Common myeloid progenitor, CD34-positive (primary cell): ENCODE measurements around the gene KNL1.

Experiments used
- CTCF ChIA-PET: fragments of 350-600 bp; sonication (Branson Sonifier 250); formaldehyde crosslinking; loops from one replicate; lab custom pipeline; 2021; ENCODE audit warnings: antibody characterized with exemption; lab: Charles Lee
- POLR2A ChIA-PET: fragments of 350-600 bp; sonication (Branson Sonifier 250); formaldehyde crosslinking; loops from one replicate; lab custom pipeline; 2021; ENCODE audit warnings: antibody characterized with exemption; lab: Charles Lee
- DNase-seq, 3 donors: peaks; one replicate each; pipeline versions ENCODE4 v3.0.0 to v3.0.0-alpha.2; 2013
- H3K27ac ChIP-seq, 2 experiments: 1 replicate in 1 of 2; 2 replicates in 1 of 2; pipeline ENCODE4 v1.7.0; 2013; ENCODE audit warnings: inconsistent platforms in 2 of 2, low read length in 2 of 2, mild to moderate bottlenecking in 2 of 2, low read depth in 1 of 2, moderate library complexity in 1 of 2; ENCODE audit not compliant: severe bottlenecking in 2 of 2, insufficient read depth in 1 of 2, poor library complexity in 1 of 2
- H3K27me3 ChIP-seq, 5 experiments: replicated peaks in 2 of 5; 1 replicate in 3 of 5; 2 replicates in 2 of 5; pipeline versions ENCODE4 v1.6.1 to v1.7.0; 2013; ENCODE audit warnings: low read length in 4 of 5, mild to moderate bottlenecking in 2 of 5, moderate library complexity in 2 of 5, inconsistent platforms in 1 of 5; ENCODE audit not compliant: insufficient read depth in 5 of 5, control insufficient read depth in 4 of 5
- H3K36me3 ChIP-seq, 4 experiments: 1 replicate in 2 of 4; 2 replicates in 2 of 4; pipeline versions ENCODE4 v1.6.1 to v1.7.0; 2013; ENCODE audit warnings: low read length in 3 of 4, control low read depth in 1 of 4, mild to moderate bottlenecking in 1 of 4; ENCODE audit not compliant: control insufficient read depth in 4 of 4, insufficient read depth in 4 of 4
- H3K4me1 ChIP-seq, 4 experiments: 1 replicate in 3 of 4; 2 replicates in 1 of 4; pipeline versions ENCODE4 v1.6.1 to v1.7.1; 2013; ENCODE audit warnings: low read length in 3 of 4, mild to moderate bottlenecking in 3 of 4, control low read depth in 1 of 4, inconsistent platforms in 1 of 4, moderate library complexity in 1 of 4; ENCODE audit not compliant: control insufficient read depth in 4 of 4, insufficient read depth in 4 of 4; ENCODE audit errors: control extremely low read depth in 1 of 4
- H3K4me3 ChIP-seq, 7 experiments: 1 replicate in 4 of 7; 2 replicates in 3 of 7; pipeline versions ENCODE4 v1.5.1 to v1.7.0; 2013; ENCODE audit warnings: mild to moderate bottlenecking in 7 of 7, low read length in 6 of 7, moderate library complexity in 6 of 7, inconsistent platforms in 2 of 7, low read depth in 2 of 7, control low read depth in 1 of 7; ENCODE audit not compliant: insufficient read depth in 4 of 7, control insufficient read depth in 1 of 7; ENCODE audit errors: extremely low read depth in 1 of 7
- H3K9me3 ChIP-seq, 5 experiments: 1 replicate in 4 of 5; 2 replicates in 1 of 5; pipeline versions ENCODE4 v1.6.1 to v1.7.1; 2013; ENCODE audit warnings: low read length in 4 of 5, mild to moderate bottlenecking in 2 of 5, inconsistent platforms in 1 of 5, low read depth in 1 of 5, moderate library complexity in 1 of 5; ENCODE audit not compliant: control insufficient read depth in 4 of 5, insufficient read depth in 2 of 5; ENCODE audit errors: control extremely low read depth in 1 of 5
- WGBS: methylation state at CpG from one replicate; pipeline ENCODE4 v1.1.5; 2013; ENCODE audit not compliant: insufficient coverage; 5-methylcytosine and 5-hydroxymethylcytosine counted together

The KNL1 gene

GRCh38 chr15:40554161-40554525, 39.9 kb upstream of the KNL1 start:
- Histone ChIP-seq H3K27me3 (no peaks in the 10 kb centered on the region), H3K9me3 (no peaks in the 10 kb centered on the region), H3K4me3 (no peak overlapping the region), H3K4me1 (no peaks in the 10 kb centered on the region), H3K27ac (no peak overlapping the region), H3K36me3 (peaks cover 4 to 45% (median 27%) of the 10 kb centered on the region in 4 experiments)
- ChIA-PET CTCF (no interaction called here), POLR2A (no interaction called here)
- no peak for DNase-seq
- WGBS: 100% methylated on average over 2 of the region's 4 CpGs

GRCh38 chr15:40555876-40556275, 38.2 kb upstream of the KNL1 start:
- no peaks in the 10 kb centered on the region for H3K9me3 ChIP-seq
- H3K4me1 ChIP-seq: no peaks in the 10 kb centered on the region
- no peak overlapping the region for H3K27ac ChIP-seq
- CTCF ChIA-PET: no interaction called here
- DNase-seq: no peak
- no peak overlapping the region for H3K4me3 ChIP-seq
- no peaks in the 10 kb centered on the region for H3K27me3 ChIP-seq
- H3K36me3 ChIP-seq: peaks cover 4 to 30% (median 20%) of the 10 kb centered on the region in 4 experiments
- POLR2A ChIA-PET: no interaction called here
- 95% methylated on average over 2 of the region's 2 CpGs for WGBS

GRCh38 chr15:40558952-40559742, 34.9 kb upstream of the KNL1 start:
- Histone ChIP-seq H3K36me3 (peaks cover 4 to 22% (median 20%) of the 10 kb centered on the region in 4 experiments), H3K27me3 (no peaks in the 10 kb centered on the region), H3K9me3 (no peaks in the 10 kb centered on the region), H3K27ac (no peak overlapping the region), H3K4me1 (peaks cover 2 to 7% (median 4%) of the 10 kb centered on the region in 4 experiments), H3K4me3 (no peak overlapping the region)
- 87% methylated on average over 4 of the region's 6 CpGs for WGBS
- CTCF ChIA-PET: interaction anchor here (0.9 to 1.0 kb wide), 2 partner anchors 23 to 30 kb away, joined by 3 to 4 read pairs; no protein-coding TSS in a partner anchor
- DNase-seq: peak; percentile 57 to 80 (median 60)
- POLR2A ChIA-PET: no interaction called here

- ChIA-PET CTCF (no interaction called here), POLR2A (no interaction called here)
- H3K27me3 ChIP-seq: no peaks in the 10 kb centered on the region
- H3K27ac ChIP-seq: no peak overlapping the region
- DNase-seq: no peak
- no peaks in the 10 kb centered on the region for H3K9me3 ChIP-seq
- H3K36me3 ChIP-seq: peaks cover 0 to 11% (median 6%) of the 10 kb centered on the region in 4 experiments
- H3K4me3 ChIP-seq: no peak overlapping the region
- peaks cover 4 to 23% (median 12%) of the 10 kb centered on the region in 4 experiments for H3K4me1 ChIP-seq
- 100% methylated on average over 2 of the region's 2 CpGs for WGBS
Measured at GRCh38 chr15:40562691-40563090, 31.4 kb upstream of the KNL1 start.

- no peak overlapping the region for H3K4me3 ChIP-seq
- ChIA-PET POLR2A (no interaction called here), CTCF (no interaction called here)
Measured at GRCh38 chr15:40563426-40563825, 30.6 kb upstream of the KNL1 start.

DNA sequence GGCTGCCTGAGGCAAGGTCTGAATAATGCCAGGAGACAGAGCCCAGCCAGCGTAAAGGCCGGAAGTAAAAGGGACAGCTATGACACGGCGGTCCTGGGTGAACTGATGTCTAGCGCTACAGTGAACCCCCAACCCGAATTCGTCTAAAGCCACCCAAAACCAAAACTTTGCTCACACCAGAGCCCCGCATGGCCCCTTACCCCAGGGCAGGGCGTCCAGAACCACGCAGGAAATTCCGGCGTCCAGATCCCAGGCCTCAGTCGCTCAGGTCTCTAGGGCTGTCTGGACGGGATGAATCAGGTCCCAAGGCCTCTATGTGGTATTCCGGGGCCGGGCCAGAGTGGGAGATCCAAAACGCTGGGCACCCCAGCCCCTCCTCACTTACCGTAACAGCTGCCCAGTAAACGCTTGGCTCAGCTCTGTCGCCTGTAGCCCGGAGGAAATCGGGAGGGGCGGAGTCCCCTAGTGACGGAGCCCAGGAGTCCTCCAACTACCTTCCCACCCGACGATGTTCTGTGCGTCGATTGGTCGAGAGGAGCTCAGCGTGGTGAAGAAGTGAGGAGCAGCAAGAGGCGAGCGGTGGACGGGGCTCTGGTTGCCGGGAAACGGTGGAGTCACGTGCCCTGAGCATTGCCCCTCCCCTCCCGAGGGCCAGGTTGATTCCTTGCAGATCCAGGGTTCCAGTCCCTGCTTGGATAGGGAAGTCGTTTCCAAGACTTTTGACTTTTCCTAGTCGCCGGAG, 29.3 kb upstream of the KNL1 start, which contains the start of gene CCDC32:
Gene CCDC32 (minus strand): TSS at position 452 of the 742 bp plus-strand sequence. CDS start 2,027 bp downstream, outside the sequence.
- Histone ChIP-seq H3K4me3 (peak within 1 kb of the TSS; percentile 79 to 99 (median 97)), H3K27ac (peak within 1 kb of the TSS; percentile 70 to 94), H3K27me3 (no peaks in the 10 kb centered on the region), H3K9me3 (no peaks in the 10 kb centered on the region), H3K36me3 (peaks cover 0 to 11% (median 6%) of the 10 kb centered on the region in 4 experiments), H3K4me1 (peaks cover 9 to 31% (median 19%) of the 10 kb centered on the region in 4 experiments)
- WGBS: under 1% methylated on average over 34 of the region's 40 CpGs
- peak; percentile 97 to 99 (median 98) for DNase-seq
- ChIA-PET CTCF (interaction anchor here (0.7 to 1.3 kb wide), 6 partner anchors 12 to 223 kb away, joined by 3 read pairs; no protein-coding TSS in a partner anchor), POLR2A (interaction anchor here (0.5 to 1.0 kb wide), 3 partner anchors 114 to 357 kb away, joined by 3 read pairs; no protein-coding TSS in a partner anchor)

More at GRCh38 chr15:40563426-40563825, 30.6 kb upstream of the KNL1 start:
- H3K4me1 ChIP-seq: peaks cover 4 to 25% (median 13%) of the 10 kb centered on the region in 4 experiments
- no peaks in the 10 kb centered on the region for H3K9me3 ChIP-seq
- no peak overlapping the region for H3K27ac ChIP-seq
- peaks cover 0 to 11% (median 6%) of the 10 kb centered on the region in 4 experiments for H3K36me3 ChIP-seq
- H3K27me3 ChIP-seq: no peaks in the 10 kb centered on the region
- DNase-seq: no peak
